GM18505 (cell line): ENCODE data around the gene TUBGCP3.
"Not testable (repeated sequence)": the region's sequence is repeated elsewhere in the genome, so short reads cannot be mapped to it uniquely, and the experiment has no call there.

Experiments
- ATAC-seq: cut with Tn5 transposase; IDR thresholded peaks from one replicate; pipeline ENCODE4 v1.9.1; 2021; ENCODE audit not compliant: unreplicated experiment
- POLR2A ChIP-seq: IDR thresholded peaks from 4 replicates; pipeline ENCODE4 v1.6.1; 2011; ENCODE audit warnings: borderline replicate concordance; ENCODE audit not compliant: insufficient read depth, insufficient read length; ENCODE audit errors: extremely low read depth

Gene TUBGCP3

DNA sequence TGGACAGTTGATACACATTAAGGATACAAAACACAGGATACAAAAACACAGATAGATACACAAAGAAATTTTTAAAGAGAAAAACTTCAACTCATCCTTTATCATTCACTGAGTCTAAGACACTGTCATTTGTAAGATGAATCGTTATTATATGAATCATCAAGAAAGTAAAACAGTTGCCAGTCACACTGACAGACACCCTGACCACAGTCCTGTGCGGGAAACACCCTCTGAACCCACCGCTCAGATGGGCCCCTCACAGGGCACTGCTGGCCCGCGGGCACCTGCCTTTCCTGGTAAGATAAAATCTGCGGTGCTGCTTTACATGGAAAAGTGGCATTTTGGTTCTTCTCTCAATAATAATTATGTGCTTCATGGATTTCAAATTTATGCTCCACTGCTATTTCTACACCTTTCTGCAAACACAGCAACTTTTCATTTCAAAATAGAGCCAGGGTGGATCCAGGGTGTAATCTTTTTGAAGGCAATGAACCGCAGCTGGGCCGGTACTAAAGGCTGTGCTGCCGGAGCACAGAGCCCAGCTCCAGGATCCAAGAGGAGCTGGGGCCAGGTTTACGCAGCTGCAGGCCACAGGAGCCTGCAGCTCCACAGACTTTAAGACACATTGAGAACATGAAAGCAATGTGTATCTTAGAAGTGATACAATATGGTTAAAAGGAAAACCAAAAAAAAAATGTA is 76.8 kb downstream of the TUBGCP3 start:
- TF ChIP-seq POLR2A, result no peak
- no peak for ATAC-seq

GRCh38 chr13:112510002-112510780 is 77.8 kb downstream of the TUBGCP3 start:
- no peak for TF ChIP-seq POLR2A
- ATAC-seq, result no peak

DNA sequence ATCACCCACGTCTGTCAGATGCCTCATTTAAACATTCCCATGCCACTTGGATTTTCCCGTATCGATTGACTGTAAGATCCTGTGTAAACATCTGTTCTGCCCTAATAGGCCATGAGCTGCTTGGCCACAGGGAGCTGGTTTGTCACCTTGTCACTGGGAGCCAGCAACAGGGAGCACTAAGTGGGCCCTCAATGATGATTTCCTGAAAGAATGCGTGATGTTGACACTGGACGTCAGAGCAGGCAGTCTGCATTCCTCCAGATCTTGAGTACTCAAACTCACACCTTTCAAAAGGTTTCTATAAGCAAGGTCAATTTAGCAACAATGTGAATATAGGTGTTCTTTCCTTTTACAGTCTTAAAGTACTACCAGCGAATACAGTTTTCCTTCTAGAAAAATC is 78.8 kb downstream of the TUBGCP3 start:
- no peak for TF ChIP-seq POLR2A
- ATAC-seq, result no peak

- no peak for TF ChIP-seq POLR2A
- no peak for ATAC-seq
Observed at GRCh38 chr13:112506046-112506445, 81.9 kb downstream of the TUBGCP3 start.

GRCh38 chr13:112496166-112496565 is 91.8 kb downstream of the TUBGCP3 start:
- no peak for TF ChIP-seq POLR2A
- ATAC-seq, result no peak

DNA sequence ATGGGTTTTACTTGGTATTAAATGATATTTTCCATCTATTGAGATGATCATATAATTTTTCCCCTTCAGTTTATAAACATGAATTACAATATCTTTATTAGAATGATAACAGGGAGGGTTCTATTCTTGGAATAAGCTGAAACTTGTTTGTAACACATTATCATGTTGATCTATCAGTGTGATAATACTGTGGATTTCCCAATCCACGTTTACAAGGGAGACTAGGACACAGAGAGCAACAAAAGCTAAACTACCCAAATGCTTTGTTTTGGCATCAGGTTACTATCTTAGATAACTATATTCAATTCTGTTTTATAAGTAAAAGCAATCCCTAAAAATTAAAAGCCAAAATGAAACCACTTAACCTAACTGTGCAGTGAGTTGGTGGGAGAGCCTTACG is 92.5 kb downstream of the TUBGCP3 start:
- no peak for ATAC-seq
- TF ChIP-seq POLR2A, result no peak

GRCh38 chr13:112489199-112489598 is 98.8 kb downstream of the TUBGCP3 start:
- TF ChIP-seq POLR2A, result no peak
- no peak for ATAC-seq

DNA sequence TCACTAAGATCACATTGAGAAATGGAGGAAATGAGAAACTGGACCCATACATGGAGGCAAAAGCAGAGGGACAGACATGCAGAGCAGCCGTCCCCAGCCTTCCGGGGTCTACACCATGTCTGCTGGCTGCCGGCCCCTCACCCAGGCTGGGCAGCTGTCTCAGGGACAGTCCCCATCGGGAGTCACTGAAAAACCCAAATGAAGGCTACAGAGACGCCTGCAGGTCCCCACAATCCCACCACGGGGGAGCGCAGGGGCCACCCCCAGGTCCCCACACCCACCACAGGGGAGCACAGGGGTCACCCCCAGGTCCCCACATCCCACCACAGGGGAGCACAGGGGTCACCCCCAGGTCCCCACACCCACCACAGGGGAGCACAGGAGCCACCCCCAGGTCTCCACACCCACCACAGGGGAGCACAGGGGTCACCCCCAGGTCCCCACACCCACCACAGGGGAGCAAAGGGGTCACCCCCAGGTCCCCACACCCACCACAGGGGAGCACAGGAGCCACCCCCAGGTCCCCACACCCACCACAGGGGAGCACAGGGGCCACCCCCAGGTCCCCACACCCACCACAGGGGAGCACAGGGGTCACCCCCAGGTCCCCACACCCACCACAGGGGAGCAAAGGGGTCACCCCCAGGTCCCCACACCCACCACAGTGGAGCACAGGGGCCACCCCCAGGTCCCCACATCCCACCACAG is 99.5 kb downstream of the TUBGCP3 start:
- ATAC-seq, result not testable (repeated sequence)

DNA sequence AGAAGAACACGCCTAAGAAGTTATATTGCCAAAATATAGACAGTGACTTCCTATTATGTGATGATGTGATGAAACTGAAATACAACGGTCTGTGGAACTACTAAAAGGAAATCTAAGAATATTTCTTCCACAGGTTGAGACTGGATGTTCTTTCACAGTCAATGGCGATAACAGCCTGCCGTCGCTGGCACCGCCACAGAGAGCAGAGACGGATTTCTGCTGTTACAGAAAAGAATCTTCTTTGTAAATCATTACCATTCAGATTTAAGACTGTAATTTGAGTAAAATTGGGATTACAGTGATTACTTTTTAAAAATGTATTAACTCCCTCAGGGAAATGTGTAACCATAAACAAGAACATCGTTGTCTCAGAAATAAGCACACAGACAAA is 100.8 kb downstream of the TUBGCP3 start:
- no peak for TF ChIP-seq POLR2A
- no peak for ATAC-seq

DNA sequence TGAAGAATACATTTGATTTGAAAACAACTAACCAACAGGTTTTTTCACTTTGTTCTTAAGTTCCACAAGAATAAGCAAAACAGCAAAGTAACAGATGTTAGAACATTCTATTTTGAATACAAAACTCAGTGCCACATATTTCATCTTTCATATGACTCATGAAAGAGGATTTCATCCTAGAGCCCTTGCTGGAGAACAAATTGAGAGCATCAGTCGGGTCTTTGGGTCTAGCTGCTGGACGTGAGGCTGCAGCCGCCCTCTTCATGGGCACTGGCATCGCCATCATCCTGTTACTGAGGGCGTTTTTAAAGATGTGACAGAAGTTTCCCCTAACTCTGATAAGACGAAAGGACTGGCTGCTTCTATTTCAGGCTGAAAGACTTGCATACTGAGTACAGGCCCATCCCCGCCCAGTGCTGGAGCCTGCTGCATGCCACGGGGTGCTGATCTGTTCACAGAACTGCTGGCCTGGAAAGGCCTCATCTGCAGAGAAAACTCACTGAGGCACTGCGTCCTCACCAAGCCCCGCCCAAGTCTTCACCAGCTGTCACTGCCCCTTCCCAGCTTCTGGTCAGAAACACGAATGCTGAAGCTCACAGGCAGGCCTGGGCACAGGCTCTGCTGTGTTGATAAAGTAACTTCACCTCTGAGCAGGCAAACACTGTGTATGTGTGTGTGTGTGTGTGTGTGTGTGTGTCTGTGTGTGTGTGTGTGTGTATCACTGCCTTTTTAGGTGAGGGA is 101.4 kb downstream of the TUBGCP3 start:
- TF ChIP-seq POLR2A, result no peak
- ATAC-seq, result no peak

- ATAC-seq, result not testable (repeated sequence)
Observed at GRCh38 chr13:112485814-112486213, 102.1 kb downstream of the TUBGCP3 start.

GRCh38 chr13:112483299-112483698 is 104.7 kb downstream of the TUBGCP3 start:
- TF ChIP-seq POLR2A, result no peak

DNA sequence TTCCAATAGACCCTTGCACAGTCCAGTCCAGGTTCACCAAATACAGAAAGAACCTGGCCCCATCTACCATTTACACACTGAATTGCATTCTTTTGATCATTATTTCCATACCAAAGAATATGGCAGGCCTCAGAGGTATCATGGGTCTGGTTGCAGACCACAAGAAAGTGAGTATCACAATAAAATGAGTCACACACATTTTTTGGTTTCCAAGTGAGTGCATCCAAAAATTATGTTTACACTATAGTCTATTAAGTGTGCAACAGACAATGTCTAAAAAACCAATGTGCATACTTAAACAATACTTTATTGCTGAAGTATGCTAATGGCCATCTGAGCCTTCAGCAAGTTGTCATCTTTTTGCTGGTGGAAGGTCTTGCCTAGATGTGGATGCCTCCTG is 106.5 kb downstream of the TUBGCP3 start:
- no peak for ATAC-seq
- no peak for TF ChIP-seq POLR2A

More at GRCh38 chr13:112483299-112483698, 104.7 kb downstream of the TUBGCP3 start:
- no peak for ATAC-seq
